NCI-H510A (cell line): ENCODE results near the gene CABLES2.

Source experiments
- DNase-seq: peaks from one replicate; lab custom pipeline; 2025; lab: John Stamatoyannopoulos, UW

Gene CABLES2

DNA sequence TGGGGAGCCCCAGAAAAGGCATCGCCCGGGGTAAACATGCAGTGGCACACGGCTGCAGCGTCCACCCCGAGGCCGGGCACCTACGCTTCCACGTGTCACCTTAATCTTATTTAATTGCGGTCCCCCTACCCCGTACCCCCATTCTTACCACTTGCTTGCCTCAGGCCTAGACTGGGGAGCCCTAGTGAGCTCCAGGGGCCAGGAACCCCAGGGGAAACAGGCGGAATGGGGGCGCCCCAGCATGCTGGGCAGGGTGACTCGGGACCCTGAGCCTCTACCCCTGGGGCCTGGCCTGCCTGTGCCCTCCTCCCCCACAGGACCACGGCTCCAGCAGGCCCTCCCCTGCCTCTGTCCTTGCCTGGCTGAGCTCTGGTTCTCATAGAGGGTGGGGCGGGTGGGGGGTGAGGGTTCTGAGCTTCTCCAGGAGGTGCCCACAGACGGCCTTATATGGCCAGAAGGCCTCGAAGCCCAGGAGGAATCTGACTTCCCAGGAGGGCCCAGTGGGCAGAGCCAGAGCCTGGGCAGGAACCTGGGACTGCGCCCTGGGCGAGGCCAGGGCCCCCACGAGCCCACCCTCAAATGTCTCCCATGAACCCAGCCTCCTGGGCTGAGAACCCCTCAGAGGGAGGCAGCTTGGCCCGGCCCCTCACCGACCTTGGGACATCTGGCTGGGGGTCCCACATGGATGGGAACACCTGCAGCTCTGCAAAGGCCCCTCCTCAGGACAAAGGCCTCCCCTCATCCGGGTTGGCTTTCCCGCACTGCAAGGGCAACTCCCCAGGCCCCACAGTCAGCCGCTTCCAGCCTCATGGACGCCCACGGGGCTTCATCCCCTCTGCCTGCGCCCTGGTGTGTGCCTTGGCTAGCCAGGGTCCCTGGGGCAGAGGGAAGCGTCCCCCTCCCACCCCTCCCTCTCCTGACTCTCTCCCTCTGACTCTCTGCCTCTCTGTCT is 34.8 kb downstream of the CABLES2 start:
- DNase-seq: no peak

DNA sequence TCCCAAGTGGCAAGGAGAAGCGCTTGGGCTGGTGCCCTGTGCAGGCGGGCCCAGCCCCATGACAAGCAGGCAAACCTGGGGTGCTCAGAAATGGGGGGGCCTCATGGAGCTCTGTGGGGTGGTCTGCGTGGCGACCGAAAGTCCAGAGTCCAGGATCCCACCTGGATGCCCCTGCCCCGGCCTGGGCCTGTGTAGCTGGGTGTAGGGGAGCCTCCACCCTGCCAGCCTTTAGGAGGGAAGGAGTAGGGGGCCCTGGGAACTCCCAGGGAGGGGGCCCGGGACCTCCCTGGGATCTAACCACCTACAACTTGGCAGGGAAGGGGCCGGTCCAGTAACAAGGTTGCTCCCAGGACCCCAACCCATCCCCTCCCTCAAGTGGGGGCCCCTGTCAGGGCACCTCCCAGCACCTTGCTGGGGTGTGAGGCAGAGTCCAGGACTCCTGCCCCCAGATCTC is 35.5 kb downstream of the CABLES2 start:
- DNase-seq: no peak

- DNase-seq: no peak
Measured at GRCh38 chr20:62370807-62371587, 36.1 kb downstream of the CABLES2 start.

- no peak for DNase-seq
Measured at GRCh38 chr20:62370115-62370806, 36.8 kb downstream of the CABLES2 start.

GRCh38 chr20:62369815-62370114 is 37.3 kb downstream of the CABLES2 start:
- DNase-seq: no peak

DNA sequence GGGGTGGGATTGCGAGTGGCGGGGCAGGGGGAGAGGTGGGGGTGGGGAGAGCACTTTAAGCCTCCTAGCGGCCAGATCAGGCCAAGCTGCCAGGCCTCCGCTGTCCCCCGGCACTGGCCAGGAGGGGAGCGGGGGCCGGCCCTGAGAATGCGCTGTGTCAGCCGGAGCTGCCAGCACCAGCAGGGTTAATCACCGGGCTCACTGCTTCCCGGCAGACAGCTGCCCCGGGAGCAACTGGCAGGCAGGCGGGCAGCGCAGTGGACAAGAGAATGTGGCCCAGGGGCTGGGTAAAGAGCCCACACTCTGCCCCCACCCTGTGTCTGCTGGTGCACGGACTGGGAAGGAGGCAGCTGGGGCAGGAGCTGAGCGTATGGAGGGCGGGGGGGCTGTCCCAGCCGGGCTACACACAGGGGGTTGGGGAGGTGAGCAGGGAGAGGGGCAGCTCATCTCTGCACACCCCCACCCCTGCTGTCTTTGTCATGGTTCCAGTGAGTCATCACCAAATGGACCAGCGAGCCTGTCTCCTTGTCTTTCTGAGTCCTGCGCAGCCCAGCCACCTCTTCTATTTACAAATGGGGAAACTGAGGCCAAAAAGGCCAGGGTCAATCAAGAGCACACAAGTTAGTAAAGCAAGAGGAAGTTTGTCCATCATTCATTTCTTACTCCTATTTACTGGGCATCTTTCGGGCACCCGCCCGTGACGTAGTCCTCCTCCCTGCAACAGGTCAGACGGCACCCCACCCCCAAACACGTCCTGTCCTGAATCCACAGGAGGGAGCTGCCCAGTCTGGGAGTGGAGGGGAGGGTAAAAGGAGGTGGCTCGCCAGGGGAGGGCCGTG is 37.9 kb downstream of the CABLES2 start:
- DNase-seq: peak; percentile 26

DNA sequence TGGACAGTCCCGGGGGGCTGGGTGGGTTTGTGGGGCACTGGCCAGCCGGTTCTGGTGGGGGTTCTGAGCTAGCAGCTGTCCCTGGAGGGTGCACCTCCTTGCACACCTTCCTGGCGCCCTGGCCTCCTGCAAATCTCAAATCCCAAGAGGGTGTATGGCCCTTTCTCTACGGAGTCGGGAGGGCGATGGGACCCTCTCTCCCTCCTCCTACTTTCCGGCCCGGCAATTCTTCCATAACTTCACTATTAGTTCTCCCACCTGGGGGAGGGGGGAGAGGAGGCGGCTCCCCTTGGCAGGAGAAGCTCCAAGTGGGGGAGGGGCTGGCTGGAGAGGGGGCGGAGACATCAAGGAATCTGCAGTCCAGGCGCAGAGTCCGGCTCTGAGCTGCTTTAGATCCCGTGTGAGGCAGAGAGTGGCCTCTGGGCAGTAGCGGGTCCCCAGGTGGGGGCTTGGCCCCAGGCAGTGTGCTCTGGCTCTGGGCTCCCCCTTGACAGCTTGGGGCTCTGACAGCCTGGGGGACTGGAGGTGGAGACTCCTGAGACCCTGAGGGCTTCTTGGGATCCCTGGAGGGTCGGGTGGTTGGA is 38.6 kb downstream of the CABLES2 start:
- peak; percentile 32 for DNase-seq

- peak; percentile 65 for DNase-seq
Measured at GRCh38 chr20:62367633-62368391, 39.3 kb downstream of the CABLES2 start.

DNA sequence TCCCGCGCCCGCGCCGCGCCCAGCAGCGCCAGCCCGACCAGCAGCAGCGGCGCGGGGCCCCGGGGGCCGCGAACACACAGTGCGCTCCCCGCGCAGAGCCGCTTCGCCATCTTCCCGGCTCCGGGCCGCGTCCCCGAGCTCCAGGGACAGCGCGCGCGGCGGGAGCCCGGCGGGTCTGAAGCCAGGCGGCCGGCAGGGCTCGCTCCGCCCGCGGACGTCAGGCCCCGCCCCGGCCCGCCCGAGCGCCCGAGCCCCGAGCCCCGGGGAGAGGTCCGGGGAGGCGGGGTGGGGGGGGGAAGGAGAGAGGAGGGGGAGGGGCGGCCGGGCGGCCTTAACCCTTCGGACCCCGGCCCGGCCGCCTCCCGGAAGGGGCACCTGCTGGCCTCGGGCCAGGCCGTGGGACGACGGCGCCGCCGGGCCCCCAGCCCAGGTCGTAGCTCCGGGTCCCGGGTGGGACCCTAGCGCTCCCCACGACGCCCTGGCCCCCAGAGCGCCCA is 39.9 kb downstream of the CABLES2 start, which contains the start of gene LAMA5:
LAMA5 (minus strand) TSS at position 177 of the 497 bp plus-strand sequence; CDS start at position 110, 67 bp downstream.
- DNase-seq: peak; percentile 53

- DNase-seq: peak; percentile 68
Measured at GRCh38 chr20:62366370-62367135, 40.5 kb downstream of the CABLES2 start.

DNA sequence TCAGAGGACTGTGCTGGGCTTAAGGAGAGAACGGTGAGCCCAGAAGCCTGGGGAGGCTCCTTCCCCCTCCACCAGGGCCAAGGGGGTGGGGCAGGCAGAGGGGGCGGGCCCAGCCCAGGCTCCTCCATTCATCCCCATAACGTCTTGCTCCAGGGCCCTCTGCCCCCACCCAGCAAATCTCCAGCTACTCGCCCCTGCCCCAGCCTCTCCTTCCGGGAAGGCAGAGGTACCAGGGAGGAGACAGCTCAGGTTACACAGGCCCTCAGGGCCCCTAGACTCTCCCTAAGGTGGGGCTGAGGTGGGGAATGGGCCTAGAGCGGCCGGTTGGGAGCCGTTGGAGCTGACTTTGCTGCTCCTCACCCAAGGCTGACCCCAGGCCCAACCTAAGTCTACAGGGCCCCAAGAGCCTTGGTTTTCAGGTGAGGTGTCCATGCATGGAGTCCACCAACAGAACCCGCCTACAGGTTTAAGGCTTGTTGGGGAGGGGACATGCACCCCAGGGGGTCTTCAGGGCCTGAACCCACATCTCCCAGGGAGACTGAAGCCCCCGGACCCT is 41.2 kb downstream of the CABLES2 start:
- DNase-seq: peak; percentile 31

GRCh38 chr20:62364911-62365736 is 42.0 kb downstream of the CABLES2 start:
- DNase-seq: no peak

GRCh38 chr20:62363920-62364851 is 42.9 kb downstream of the CABLES2 start:
- no peak for DNase-seq

DNA sequence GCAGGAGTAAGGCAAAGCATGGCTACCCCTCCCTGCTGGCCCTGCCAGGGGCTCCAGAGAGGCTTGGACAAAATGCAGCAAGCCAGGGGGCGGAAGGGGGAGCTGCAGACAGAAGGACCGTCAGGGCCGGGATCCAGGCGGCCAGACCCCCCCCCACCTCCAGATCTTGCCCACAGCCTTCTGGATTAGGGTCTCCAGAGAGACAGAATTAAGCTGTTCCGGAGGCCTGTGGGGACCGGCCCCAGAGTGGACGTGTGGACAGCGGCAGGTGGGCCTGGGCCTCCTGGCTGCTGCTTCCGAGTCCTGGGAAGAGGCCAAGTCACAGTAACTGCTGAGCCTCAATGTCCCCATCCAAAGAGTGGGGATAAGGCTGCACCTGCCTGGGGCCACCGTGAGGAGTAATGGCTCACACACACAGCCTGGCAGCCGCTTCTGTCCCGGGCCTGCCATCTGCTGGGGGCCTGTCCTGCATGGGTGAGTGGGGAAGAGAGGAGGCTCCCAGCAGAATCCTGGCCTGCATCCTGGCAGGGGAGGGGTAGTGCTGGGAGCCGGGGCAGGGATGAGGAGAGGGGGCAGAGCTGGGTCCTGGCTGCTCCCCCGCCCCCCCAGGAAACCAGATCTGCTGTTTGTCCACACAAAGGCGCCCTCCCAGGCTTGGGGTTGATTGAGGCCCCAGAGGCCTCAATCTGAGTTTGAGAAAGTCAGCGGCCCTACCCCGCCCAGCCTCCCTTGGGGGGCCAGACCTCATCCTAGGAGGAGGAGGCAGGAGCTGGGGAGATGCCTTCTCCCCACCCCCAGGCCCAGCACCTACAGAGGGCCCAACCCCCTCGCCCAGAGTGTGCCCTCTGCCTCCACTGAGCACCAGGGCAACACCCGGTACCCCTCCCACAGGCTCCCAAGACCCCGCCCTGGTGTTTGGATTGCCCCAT is 43.8 kb downstream of the CABLES2 start:
- DNase-seq: no peak

GRCh38 chr20:62362590-62362940 is 44.5 kb downstream of the CABLES2 start:
- DNase-seq: no peak
